Neural cell (in vitro differentiated cells): ENCODE data around the gene NFASC.

Source experiments
- CTCF ChIP-seq: fragments of 450-650 bp; IDR thresholded peaks from 2 replicates; pipeline ENCODE4 v1.5.1; 2014; ENCODE audit warnings: antibody characterized with exemption, mild to moderate bottlenecking, moderate library complexity; ENCODE audit not compliant: poor library complexity, severe bottlenecking
- EP300 ChIP-seq: fragments of 450-650 bp; conservative IDR thresholded peaks from 2 replicates; pipeline ENCODE4 v1.6.1; 2014; ENCODE audit warnings: antibody characterized with exemption, mild to moderate bottlenecking, moderate library complexity; ENCODE audit not compliant: poor library complexity, severe bottlenecking
- EZH2 ChIP-seq: fragments of 200-600, 300-800 bp; shearing (Covaris generic), sonication (generic); IDR thresholded peaks from 2 replicates; pipeline ENCODE4 v1.6.1; 2014; ENCODE audit warnings: antibody characterized with exemption, low read length, borderline replicate concordance, mild to moderate bottlenecking; ENCODE audit not compliant: insufficient read depth, poor library complexity, severe bottlenecking
- MXI1 ChIP-seq: fragments of 450-650 bp; conservative IDR thresholded peaks from 2 replicates; pipeline ENCODE4 v1.6.1; 2014; ENCODE audit warnings: antibody characterized with exemption, mild to moderate bottlenecking; ENCODE audit not compliant: poor library complexity, severe bottlenecking
- POLR2AphosphoS5 ChIP-seq: IDR thresholded peaks from 2 replicates; pipeline ENCODE4 v1.6.1; 2012
- RAD21 ChIP-seq: fragments of 450-650 bp; conservative IDR thresholded peaks from 2 replicates; pipeline ENCODE4 v1.6.1; 2014; ENCODE audit warnings: antibody characterized with exemption, mild to moderate bottlenecking, moderate library complexity
- REST ChIP-seq: IDR thresholded peaks from 2 replicates; pipeline ENCODE4 v1.6.1; 2012; ENCODE audit warnings: borderline replicate concordance
- SMC3 ChIP-seq: fragments of 450-650 bp; conservative IDR thresholded peaks from 2 replicates; pipeline ENCODE4 v1.6.1; 2014; ENCODE audit warnings: antibody characterized with exemption, mild to moderate bottlenecking, moderate library complexity; ENCODE audit not compliant: poor library complexity
- TAF1 ChIP-seq: IDR thresholded peaks from 2 replicates; pipeline ENCODE4 v1.6.1; 2012; ENCODE audit warnings: low read depth

GRCh38 chr1:205061227-205061626 is 190.6 kb downstream of the NFASC start:
- TF ChIP-seq CTCF (no peak), EZH2 (no peak), RAD21 (no peak), SMC3 (no peak), REST (no peak), EP300 (no peak), MXI1 (no peak), POLR2AphosphoS5 (no peak), TAF1 (no peak)
